Measurements from ENCODE around the gene PLEKHG1.

The PLEKHG1 gene

DNA sequence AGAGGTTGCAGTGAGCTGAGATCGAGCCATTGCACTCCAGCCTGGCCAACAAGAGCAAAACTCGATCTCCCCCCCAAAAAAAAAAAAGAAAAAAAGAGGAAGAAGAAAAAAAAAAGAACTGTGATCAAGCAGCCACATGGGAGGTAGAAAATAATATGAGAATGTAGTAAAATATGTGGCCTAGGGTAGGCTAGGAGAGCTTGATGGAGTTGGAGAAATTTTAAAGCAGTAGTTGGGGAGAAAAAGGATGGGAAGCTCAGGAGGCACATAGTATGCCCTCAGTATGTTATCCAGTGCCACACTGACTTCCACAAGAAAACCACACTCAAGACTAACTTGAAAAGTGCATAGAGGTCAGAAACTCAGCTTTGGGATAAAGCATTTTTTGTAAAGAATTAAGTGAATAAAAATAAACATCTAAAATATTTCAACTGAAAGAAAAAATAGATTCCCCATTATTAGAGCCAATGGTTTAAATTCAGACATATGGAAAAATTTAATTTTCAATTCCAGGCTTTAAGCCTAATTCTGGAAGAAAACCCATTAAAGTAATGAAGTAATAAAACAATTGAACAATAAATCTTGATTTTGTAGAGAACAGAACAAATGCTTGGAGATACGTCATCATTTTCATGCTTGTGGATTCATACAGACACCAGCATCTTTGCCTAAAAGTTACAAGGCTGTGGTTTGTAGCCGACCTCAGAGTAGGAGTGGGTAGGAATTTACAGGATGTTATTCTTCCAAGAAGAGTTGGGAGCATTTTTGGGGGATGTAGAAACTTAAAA lies 34.7 kb downstream of the PLEKHG1 start:
- in situ Hi-C loops (cut with MboI; ENCODE audit: low pct_unique_long_range_greater_than_20kb, low sequenced_read_pairs), result no loop called here
- no peak for DNase-seq

DNA sequence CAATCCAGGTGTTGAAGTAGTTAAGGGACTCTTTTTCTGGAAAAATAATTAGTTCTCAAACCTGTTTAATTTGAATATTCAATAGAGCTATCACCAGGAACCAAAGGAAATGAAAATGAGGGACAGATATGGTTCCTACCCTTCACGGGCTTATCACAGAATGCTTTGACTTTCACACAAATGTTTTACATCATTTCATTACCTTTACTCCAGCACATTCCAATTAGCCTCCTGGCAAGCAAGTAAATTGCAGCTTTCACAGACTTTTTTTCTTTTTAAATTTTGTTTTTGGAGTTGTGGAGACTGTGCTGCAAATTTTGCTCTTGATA lies 35.2 kb downstream of the PLEKHG1 start:
- no peak for DNase-seq
- in situ Hi-C loops (cut with MboI; ENCODE audit: low pct_unique_long_range_greater_than_20kb, low sequenced_read_pairs), result no loop called here

DNA sequence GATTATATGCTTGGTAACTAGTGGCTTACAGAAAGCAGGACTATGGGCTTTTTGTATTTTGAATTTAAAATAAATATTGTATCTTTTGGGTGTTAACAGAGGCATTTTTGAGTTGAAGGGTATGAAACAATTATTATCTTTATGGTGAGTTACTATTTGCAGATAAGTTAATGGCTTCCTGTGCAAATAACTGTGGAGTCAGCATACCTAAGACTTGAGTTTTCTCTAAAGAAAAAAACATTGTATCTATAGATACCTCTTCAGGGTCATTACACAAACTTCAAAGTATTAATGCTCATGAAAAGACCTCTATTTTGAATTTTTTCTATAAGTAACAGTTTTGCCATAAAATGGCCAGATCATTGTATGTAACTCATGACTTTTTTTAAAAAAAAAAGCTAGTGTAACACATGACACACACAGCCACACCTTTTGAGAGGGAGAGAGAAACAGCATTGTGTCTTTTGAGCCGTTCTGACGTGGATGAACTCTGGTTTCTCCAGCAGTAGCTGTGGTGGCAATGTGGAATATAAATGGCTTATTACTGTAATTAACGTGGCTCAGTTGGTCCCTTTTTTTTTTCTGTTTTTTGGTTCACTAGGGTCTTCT lies 36.3 kb downstream of the PLEKHG1 start:
- DNase-seq, result no peak
- in situ Hi-C loops (cut with MboI; ENCODE audit: low pct_unique_long_range_greater_than_20kb, low sequenced_read_pairs), result no loop called here

DNA sequence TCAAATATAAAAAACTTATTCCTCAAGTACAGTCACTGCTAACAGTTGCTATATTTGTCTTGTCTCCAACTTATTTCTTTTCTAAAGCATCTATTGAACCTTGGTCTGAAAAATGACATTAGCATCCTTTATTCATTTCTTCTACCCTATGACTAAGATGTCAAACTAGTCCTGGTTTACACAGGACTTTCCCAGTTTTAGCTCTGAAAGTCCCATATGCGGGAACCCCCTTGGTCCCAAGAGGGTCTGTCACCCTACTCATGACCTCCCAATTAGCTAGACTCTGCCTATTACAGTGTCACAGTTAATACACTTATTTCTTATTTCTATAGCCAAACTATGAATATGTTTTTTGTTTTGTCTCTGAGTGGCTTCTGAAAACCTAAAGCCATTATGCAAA lies 37.1 kb downstream of the PLEKHG1 start:
- in situ Hi-C loops (cut with MboI; ENCODE audit: low pct_unique_long_range_greater_than_20kb, low sequenced_read_pairs), result no loop called here

GRCh38 chr6:150637266-150637665 lies 37.6 kb downstream of the PLEKHG1 start:
- in situ Hi-C loops (cut with MboI; ENCODE audit: low pct_unique_long_range_greater_than_20kb, low sequenced_read_pairs), result no loop called here

More for the DNA sequence above, 37.1 kb downstream of the PLEKHG1 start:
- DNase-seq, result no peak

DNA sequence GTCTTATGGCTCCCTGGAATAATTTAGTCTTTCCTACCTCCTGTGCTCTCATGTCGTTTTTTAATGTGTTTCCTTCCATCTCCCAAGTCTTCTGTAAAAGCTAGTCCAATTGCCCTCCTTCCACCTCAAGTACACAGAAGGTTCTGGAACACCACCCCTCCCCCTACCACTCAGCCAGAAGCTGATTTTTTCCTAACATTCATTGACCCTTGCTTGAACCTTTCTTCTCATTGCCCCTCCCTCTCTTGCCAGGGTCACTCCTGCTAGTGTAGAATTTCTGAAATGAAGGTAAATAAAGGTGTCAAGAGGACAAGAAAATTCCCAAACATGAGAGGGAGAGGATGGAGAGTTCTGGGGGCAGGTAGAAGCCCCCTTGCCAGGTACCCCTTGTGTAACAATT lies 38.6 kb downstream of the PLEKHG1 start:
- no peak for DNase-seq
- in situ Hi-C loops (cut with MboI; ENCODE audit: low pct_unique_long_range_greater_than_20kb, low sequenced_read_pairs), result no loop called here

More at GRCh38 chr6:150637266-150637665, 37.6 kb downstream of the PLEKHG1 start:
- DNase-seq, result no peak

- DNase-seq, result no peak
- in situ Hi-C loops (cut with MboI; ENCODE audit: low pct_unique_long_range_greater_than_20kb, low sequenced_read_pairs), result no loop called here
Observed at GRCh38 chr6:150638765-150639164, 39.1 kb downstream of the PLEKHG1 start.

DNA sequence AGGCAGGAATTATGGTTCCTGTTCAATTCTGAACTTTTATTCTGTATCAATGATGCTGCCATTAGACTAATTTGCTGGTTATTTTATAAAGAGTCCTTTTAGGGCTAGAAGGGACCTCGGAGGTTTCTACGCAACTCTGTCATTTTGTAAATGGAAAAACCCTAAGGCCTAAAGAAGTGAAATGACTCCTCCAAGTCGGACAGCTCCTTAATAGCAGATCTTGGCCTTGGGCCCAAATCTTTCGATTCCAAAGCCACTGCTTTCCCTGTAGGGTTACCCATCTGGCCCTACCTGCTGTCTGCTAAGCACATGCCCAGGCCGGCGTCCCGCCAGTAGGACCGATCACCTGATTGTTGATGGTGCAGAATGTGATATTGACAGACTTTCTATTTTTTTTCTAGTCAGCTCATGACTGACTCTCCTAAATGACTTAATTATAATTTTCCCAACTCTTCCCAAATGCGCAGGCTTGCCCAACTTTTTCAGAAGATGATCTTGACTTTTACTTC lies 40.2 kb downstream of the PLEKHG1 start:
- in situ Hi-C loops (cut with MboI; ENCODE audit: low pct_unique_long_range_greater_than_20kb, low sequenced_read_pairs), result no loop called here
- DNase-seq, result no peak

- no peak for DNase-seq
- in situ Hi-C loops (cut with MboI; ENCODE audit: low pct_unique_long_range_greater_than_20kb, low sequenced_read_pairs), result no loop called here
Observed at GRCh38 chr6:150640556-150641209, 41.0 kb downstream of the PLEKHG1 start.

- in situ Hi-C loops (cut with MboI; ENCODE audit: low pct_unique_long_range_greater_than_20kb, low sequenced_read_pairs), result no loop called here
- DNase-seq, result peak; percentile 30
Observed at GRCh38 chr6:150641398-150642139, 41.9 kb downstream of the PLEKHG1 start.

GRCh38 chr6:150646228-150646627 lies 46.5 kb downstream of the PLEKHG1 start:
- DNase-seq, result no peak
- in situ Hi-C loops (cut with MboI; ENCODE audit: low pct_unique_long_range_greater_than_20kb, low sequenced_read_pairs), result no loop called here

- in situ Hi-C loops (cut with MboI; ENCODE audit: low pct_unique_long_range_greater_than_20kb, low sequenced_read_pairs), result no loop called here
- no peak for DNase-seq
Observed at GRCh38 chr6:150647051-150647450, 47.4 kb downstream of the PLEKHG1 start.
